ENCODE measurements around the gene GTF2H1.

GTF2H1 gene

DNA sequence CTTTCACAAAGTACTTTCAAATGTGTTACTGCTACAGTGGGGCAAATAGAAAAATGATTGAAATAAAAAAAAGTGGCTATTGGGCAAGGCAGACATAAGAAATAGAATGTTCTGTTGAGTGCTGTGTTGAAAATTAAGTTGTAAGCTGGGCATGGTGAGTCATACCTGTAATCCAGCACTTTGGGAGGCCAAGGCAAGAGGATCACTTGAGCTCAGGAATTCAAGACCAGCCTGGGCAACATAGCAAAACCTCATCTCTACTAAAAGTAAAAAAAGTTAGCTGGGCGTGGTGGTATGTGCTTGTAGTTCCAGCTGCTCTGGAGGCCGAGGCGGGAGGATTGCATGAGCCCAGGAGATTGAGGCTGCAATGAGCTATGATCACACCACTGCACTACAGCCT lies 45.1 kb downstream of the GTF2H1 start:
- TF ChIP-seq, protein P1, sequence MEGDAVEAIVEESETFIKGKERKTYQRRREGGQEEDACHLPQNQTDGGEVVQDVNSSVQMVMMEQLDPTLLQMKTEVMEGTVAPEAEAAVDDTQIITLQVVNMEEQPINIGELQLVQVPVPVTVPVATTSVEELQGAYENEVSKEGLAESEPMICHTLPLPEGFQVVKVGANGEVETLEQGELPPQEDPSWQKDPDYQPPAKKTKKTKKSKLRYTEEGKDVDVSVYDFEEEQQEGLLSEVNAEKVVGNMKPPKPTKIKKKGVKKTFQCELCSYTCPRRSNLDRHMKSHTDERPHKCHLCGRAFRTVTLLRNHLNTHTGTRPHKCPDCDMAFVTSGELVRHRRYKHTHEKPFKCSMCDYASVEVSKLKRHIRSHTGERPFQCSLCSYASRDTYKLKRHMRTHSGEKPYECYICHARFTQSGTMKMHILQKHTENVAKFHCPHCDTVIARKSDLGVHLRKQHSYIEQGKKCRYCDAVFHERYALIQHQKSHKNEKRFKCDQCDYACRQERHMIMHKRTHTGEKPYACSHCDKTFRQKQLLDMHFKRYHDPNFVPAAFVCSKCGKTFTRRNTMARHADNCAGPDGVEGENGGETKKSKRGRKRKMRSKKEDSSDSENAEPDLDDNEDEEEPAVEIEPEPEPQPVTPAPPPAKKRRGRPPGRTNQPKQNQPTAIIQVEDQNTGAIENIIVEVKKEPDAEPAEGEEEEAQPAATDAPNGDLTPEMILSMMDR (IDR thresholded peaks at IDR 0.05; ENCODE audit: poor library complexity, severe bottlenecking) = no peak
- H3K27ac ChIP-seq (ENCODE audit: poor library complexity, severe bottlenecking) = no peak overlapping the region
- H3K9me3 ChIP-seq (ENCODE audit: severe bottlenecking) = no peaks in the 10 kb centered on the region
- H3K27me3 ChIP-seq (ENCODE audit: insufficient read depth, poor library complexity, severe bottlenecking) = no peaks in the 10 kb centered on the region
- no peak overlapping the region for H3K4me3 ChIP-seq (ENCODE audit: severe bottlenecking)
- no peak for DNase-seq (ENCODE audit: low spot score)
- ATAC-seq (ENCODE audit: low read depth) = no peak
- H3K36me3 ChIP-seq (ENCODE audit: low read depth) = peaks cover 41% of the 10 kb centered on the region
- no peaks in the 10 kb centered on the region for H3K4me1 ChIP-seq (ENCODE audit: insufficient read depth, poor library complexity, severe bottlenecking)

GRCh38 chr11:18368221-18368620 lies 45.9 kb downstream of the GTF2H1 start:
- H3K27me3 ChIP-seq (ENCODE audit: insufficient read depth, poor library complexity, severe bottlenecking) = no peaks in the 10 kb centered on the region
- H3K36me3 ChIP-seq (ENCODE audit: low read depth) = peaks cover 35% of the 10 kb centered on the region
- peak overlapping the region; percentile 23 for H3K27ac ChIP-seq (ENCODE audit: poor library complexity, severe bottlenecking)
- no peak overlapping the region for H3K4me3 ChIP-seq (ENCODE audit: severe bottlenecking)
- peak; percentile 58 for ATAC-seq (ENCODE audit: low read depth)
- TF ChIP-seq, protein P1 (IDR thresholded peaks at IDR 0.05; ENCODE audit: poor library complexity, severe bottlenecking) = no peak
- no peak for DNase-seq (ENCODE audit: low spot score)
- no peaks in the 10 kb centered on the region for H3K4me1 ChIP-seq (ENCODE audit: insufficient read depth, poor library complexity, severe bottlenecking)
- no peaks in the 10 kb centered on the region for H3K9me3 ChIP-seq (ENCODE audit: severe bottlenecking)

- no peaks in the 10 kb centered on the region for H3K4me1 ChIP-seq (ENCODE audit: insufficient read depth, poor library complexity, severe bottlenecking)
These were observed 47.0 kb downstream of the GTF2H1 start for GRCh38 chr11:18369398-18369797.

GRCh38 chr11:18371279-18371678 lies 48.9 kb downstream of the GTF2H1 start:
- Histone ChIP-seq H3K36me3 (ENCODE audit: low read depth) (peaks cover 10% of the 10 kb centered on the region), H3K27me3 (ENCODE audit: insufficient read depth, poor library complexity, severe bottlenecking) (no peaks in the 10 kb centered on the region), H3K4me1 (ENCODE audit: insufficient read depth, poor library complexity, severe bottlenecking) (no peaks in the 10 kb centered on the region), H3K4me3 (ENCODE audit: severe bottlenecking) (no peak overlapping the region), H3K9me3 (ENCODE audit: severe bottlenecking) (no peaks in the 10 kb centered on the region), H3K27ac (ENCODE audit: poor library complexity, severe bottlenecking) (no peak overlapping the region)
- TF ChIP-seq, protein P1 (IDR thresholded peaks at IDR 0.05; ENCODE audit: poor library complexity, severe bottlenecking) = no peak
- ATAC-seq (ENCODE audit: low read depth) = no peak
- no peak for DNase-seq (ENCODE audit: low spot score)

More at GRCh38 chr11:18369398-18369797, 47.0 kb downstream of the GTF2H1 start:
- Histone ChIP-seq H3K36me3 (ENCODE audit: low read depth) (peaks cover 24% of the 10 kb centered on the region), H3K27me3 (ENCODE audit: insufficient read depth, poor library complexity, severe bottlenecking) (no peaks in the 10 kb centered on the region), H3K27ac (ENCODE audit: poor library complexity, severe bottlenecking) (no peak overlapping the region), H3K4me3 (ENCODE audit: severe bottlenecking) (no peak overlapping the region), H3K9me3 (ENCODE audit: severe bottlenecking) (no peaks in the 10 kb centered on the region)
- no peak for DNase-seq (ENCODE audit: low spot score)
- ATAC-seq (ENCODE audit: low read depth) = no peak
- TF ChIP-seq, protein P1 (IDR thresholded peaks at IDR 0.05; ENCODE audit: poor library complexity, severe bottlenecking) = no peak

GRCh38 chr11:18372201-18372600 lies 49.8 kb downstream of the GTF2H1 start:
- DNase-seq (ENCODE audit: low spot score) (no peak), ATAC-seq (ENCODE audit: low read depth) (no peak)
- Histone ChIP-seq H3K27me3 (ENCODE audit: insufficient read depth, poor library complexity, severe bottlenecking) (no peaks in the 10 kb centered on the region), H3K36me3 (ENCODE audit: low read depth) (peaks cover under 1% of the 10 kb centered on the region), H3K4me3 (ENCODE audit: severe bottlenecking) (no peak overlapping the region), H3K4me1 (ENCODE audit: insufficient read depth, poor library complexity, severe bottlenecking) (no peaks in the 10 kb centered on the region), H3K9me3 (ENCODE audit: severe bottlenecking) (no peaks in the 10 kb centered on the region), H3K27ac (ENCODE audit: poor library complexity, severe bottlenecking) (no peak overlapping the region)
- TF ChIP-seq, protein P1 (IDR thresholded peaks at IDR 0.05; ENCODE audit: poor library complexity, severe bottlenecking) = no peak

Measured in RWPE2 (cell line).